Mesothelial cell of epicardium (in vitro differentiated cells): ENCODE results near the gene NEIL1. TPM values are rescaled to one million over a fixed set of nuclear protein-coding genes. Genes with fewer than 3 reads are reported as not detected.
"Not testable (repeated sequence)": the region's sequence is repeated elsewhere in the genome, so short reads cannot be mapped to it uniquely, and the experiment has no call there.

ENCODE experiments used
- DNase-seq, 2 experiments: peaks; one replicate each; pipeline ENCODE4 v3.0.0; 2021; ENCODE audit warnings: low spot score in 2 of 2; ENCODE audit not compliant: unreplicated experiment in 2 of 2
- H3K27ac Mint-ChIP-seq: 2 replicates; pipeline ENCODE4 v1.8.0; 2021; ENCODE audit warnings: mixed read lengths
- H3K27me3 Mint-ChIP-seq: 2 replicates; pipeline ENCODE4 v1.8.0; 2021; ENCODE audit warnings: low read depth, mixed read lengths
- H3K36me3 Mint-ChIP-seq: 2 replicates; pipeline ENCODE4 v1.8.0; 2021; ENCODE audit warnings: mixed read lengths
- H3K4me1 Mint-ChIP-seq: 2 replicates; pipeline ENCODE4 v1.8.0; 2021; ENCODE audit warnings: mixed read lengths
- H3K4me3 Mint-ChIP-seq: 2 replicates; pipeline ENCODE4 v1.8.0; 2021; ENCODE audit warnings: mild to moderate bottlenecking, moderate library complexity, mixed read lengths
- H3K9me3 Mint-ChIP-seq: 2 replicates; pipeline ENCODE4 v1.8.0; 2021; ENCODE audit warnings: mixed read lengths
- total RNA-seq: library from RNA; stranded (reverse); gene quantifications from 3 replicates; pipeline ENCODE4 v1.2.1, GENCODE V29; 2021
- TF ChIP-seq, protein P1 (sequence below): fragments of 200-600 bp; sonication (generic); IDR thresholded peaks from one replicate; pipeline ENCODE4 v1.5.0; 2021; ENCODE audit warnings: antibody characterized with exemption; ENCODE audit not compliant: unreplicated experiment

The NEIL1 gene
- total RNA-seq, 1 donor from 2014 or later = 67.9 TPM

DNA sequence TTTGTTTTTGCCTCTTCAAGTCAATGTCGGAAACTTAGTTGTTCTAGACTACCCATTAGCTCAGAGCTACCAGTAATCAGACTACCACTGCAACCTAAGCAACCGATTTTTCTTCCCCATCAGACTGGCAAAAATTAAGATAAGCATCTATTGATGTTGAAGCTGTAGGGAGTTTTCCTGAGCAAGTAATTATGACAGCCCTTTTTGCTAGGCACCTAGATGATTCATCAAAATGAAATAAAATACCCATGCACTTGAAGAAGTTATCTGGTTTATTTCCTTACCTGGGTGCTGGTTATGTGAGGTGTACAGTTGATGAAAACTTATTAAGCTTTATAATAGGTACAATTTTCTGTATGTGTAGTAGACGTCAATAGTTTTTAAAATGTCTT is 11.5 kb upstream of the NEIL1 start:
- Mint-ChIP-seq H3K4me1 (peaks cover 17% of the 10 kb centered on the region), H3K4me3 (peak overlapping the region; percentile 97), H3K27ac (peak overlapping the region; percentile 94), H3K27me3 (peaks cover 3% of the 10 kb centered on the region), H3K36me3 (peaks cover 4% of the 10 kb centered on the region), H3K9me3 (no peaks in the 10 kb centered on the region)
- TF ChIP-seq, protein P1, sequence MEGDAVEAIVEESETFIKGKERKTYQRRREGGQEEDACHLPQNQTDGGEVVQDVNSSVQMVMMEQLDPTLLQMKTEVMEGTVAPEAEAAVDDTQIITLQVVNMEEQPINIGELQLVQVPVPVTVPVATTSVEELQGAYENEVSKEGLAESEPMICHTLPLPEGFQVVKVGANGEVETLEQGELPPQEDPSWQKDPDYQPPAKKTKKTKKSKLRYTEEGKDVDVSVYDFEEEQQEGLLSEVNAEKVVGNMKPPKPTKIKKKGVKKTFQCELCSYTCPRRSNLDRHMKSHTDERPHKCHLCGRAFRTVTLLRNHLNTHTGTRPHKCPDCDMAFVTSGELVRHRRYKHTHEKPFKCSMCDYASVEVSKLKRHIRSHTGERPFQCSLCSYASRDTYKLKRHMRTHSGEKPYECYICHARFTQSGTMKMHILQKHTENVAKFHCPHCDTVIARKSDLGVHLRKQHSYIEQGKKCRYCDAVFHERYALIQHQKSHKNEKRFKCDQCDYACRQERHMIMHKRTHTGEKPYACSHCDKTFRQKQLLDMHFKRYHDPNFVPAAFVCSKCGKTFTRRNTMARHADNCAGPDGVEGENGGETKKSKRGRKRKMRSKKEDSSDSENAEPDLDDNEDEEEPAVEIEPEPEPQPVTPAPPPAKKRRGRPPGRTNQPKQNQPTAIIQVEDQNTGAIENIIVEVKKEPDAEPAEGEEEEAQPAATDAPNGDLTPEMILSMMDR = no peak
- DNase-seq = no peak

DNA sequence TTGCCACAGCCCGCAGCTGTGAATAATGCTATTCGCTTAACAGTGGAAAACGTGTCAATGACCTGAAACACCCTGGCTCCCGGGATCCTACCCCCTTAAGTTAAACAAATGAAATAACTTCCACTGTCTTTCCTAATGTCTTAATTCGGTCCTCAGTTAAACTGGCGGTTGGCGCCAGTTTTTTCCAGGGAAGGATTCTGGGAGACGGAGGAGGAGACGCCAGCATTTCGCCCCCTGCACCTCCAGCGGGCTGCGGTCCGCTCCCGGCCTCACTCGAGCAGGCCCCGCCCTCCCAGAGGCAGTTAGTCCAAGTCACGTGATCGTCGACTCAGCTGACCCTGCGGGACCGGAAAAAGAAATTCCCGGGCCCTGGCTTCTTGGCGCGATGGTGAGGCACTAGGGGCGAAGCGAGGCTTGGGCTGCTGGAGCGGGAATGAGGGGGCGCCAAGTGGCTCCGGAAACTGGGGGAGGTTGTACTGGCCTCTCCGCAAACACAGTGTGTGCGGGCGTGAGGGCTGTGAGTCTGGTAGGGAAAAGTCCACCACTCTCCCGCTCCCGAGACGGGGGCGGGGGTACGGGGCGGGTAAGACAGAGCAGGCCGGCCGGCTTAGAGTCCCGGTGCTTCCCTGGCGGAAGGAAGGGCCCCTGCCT is 11.0 kb upstream of the NEIL1 start, which contains the start of gene COMMD4:
TSS of gene COMMD4 (plus strand) at position 359 of the 651 bp plus-strand sequence. CDS start at position 386, 27 bp downstream.
- TF ChIP-seq, protein P1 = no peak
- H3K4me1 Mint-ChIP-seq = peaks cover 17% of the 10 kb centered on the region
- peak; percentile 89 to 94 for DNase-seq
- peak within 1 kb of the TSS; percentile 94 for H3K27ac Mint-ChIP-seq
- H3K36me3 Mint-ChIP-seq = peaks cover 4% of the 10 kb centered on the region
- peak within 1 kb of the TSS; percentile 97 for H3K4me3 Mint-ChIP-seq
- no peaks in the 10 kb centered on the region for H3K9me3 Mint-ChIP-seq
- peaks cover 3% of the 10 kb centered on the region for H3K27me3 Mint-ChIP-seq

DNA sequence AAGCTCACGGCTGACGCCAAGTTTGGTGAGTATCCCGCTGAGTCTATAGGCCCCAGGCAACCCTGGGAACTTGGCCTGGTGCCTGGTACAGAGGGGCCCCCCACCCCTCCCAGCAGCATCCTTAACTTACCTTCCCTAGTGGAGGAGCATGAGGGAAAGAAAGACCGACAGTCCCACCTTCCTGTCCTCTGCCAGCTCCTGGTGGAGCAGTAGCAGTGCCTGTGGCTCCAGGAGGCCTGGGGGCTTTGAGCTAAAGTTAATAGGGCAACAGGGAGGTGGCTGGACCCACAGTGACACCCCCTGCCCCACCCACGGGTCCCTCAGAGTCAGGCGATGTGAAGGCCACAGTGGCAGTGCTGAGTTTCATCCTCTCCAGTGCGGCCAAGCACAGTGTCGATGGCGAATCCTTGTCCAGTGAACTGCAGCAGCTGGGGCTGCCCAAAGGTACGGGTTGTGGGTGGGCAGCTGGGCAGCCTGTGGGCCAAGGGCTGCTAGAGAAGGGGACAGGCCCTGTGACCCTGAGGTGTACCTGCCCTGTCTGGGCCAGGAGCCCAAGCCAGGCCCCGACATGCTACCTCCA is 8.1 kb upstream of the NEIL1 start:
- TF ChIP-seq, protein P1 = no peak
- Mint-ChIP-seq H3K27ac (no peak overlapping the region), H3K36me3 (peaks cover 8% of the 10 kb centered on the region), H3K4me3 (no peak overlapping the region), H3K4me1 (peaks cover 17% of the 10 kb centered on the region), H3K27me3 (no peaks in the 10 kb centered on the region), H3K9me3 (no peaks in the 10 kb centered on the region)
- DNase-seq = no peak

DNA sequence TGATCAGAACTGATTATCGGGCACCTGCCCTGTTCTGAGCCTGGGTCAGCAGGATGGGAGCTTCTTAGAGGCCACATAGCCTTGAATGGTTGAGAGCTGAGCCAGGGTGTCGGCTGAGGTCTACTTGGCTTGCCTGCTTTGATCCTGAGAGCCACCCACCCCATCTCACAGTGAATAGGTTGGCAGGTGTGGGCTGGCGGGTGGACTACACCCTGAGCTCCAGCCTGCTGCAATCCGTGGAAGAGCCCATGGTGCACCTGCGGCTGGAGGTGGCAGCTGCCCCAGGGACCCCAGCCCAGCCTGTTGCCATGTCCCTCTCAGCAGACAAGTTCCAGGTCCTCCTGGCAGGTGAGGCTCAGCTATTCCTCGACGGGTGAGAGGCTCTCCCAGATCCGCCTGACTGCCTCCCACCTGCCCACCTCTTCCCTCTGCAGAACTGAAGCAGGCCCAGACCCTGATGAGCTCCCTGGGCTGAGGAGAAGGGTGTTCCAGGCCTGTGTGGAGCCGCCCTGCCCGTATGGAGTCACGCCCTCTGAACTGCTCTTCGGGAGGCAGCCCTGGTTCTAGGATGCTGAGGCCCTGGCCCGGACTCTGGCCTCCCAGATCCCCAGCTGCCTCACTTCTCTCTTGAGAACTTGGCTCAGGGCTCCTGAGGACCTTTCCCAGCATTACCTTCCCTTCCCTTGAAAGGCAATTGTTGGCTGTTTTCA is 7.2 kb upstream of the NEIL1 start:
- no peaks in the 10 kb centered on the region for H3K9me3 Mint-ChIP-seq
- peaks cover 8% of the 10 kb centered on the region for H3K36me3 Mint-ChIP-seq
- H3K27ac Mint-ChIP-seq = no peak overlapping the region
- H3K4me3 Mint-ChIP-seq = no peak overlapping the region
- peaks cover 17% of the 10 kb centered on the region for H3K4me1 Mint-ChIP-seq
- TF ChIP-seq, protein P1 = no peak
- no peaks in the 10 kb centered on the region for H3K27me3 Mint-ChIP-seq
- DNase-seq = no peak

DNA sequence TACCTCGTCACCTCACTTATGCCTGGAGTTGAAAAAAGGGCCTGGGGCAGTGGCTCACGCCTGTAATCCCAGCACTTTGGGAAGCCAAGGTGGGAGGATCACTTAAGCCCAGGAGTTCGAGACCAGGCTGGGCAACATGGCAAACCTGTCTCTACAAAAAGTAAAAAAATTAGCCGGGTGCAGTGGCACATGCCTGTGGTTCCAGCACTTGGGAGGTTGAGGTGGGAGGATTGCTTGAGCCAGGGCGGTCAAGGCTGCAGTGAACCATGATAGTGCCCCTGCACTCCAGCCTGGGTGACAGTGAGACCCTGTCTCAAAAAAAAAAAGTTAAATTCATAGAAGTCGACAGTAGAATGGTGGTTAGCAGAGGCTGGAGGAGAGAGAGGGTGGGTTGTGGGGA is 4.6 kb upstream of the NEIL1 start:
- TF ChIP-seq, protein P1 = no peak
- H3K27me3 Mint-ChIP-seq = peaks cover 7% of the 10 kb centered on the region
- peaks cover 8% of the 10 kb centered on the region for H3K36me3 Mint-ChIP-seq
- no peak overlapping the region for H3K4me3 Mint-ChIP-seq
- H3K9me3 Mint-ChIP-seq = no peaks in the 10 kb centered on the region
- no peak overlapping the region for H3K27ac Mint-ChIP-seq
- DNase-seq = no peak
- H3K4me1 Mint-ChIP-seq = peaks cover 4% of the 10 kb centered on the region

DNA sequence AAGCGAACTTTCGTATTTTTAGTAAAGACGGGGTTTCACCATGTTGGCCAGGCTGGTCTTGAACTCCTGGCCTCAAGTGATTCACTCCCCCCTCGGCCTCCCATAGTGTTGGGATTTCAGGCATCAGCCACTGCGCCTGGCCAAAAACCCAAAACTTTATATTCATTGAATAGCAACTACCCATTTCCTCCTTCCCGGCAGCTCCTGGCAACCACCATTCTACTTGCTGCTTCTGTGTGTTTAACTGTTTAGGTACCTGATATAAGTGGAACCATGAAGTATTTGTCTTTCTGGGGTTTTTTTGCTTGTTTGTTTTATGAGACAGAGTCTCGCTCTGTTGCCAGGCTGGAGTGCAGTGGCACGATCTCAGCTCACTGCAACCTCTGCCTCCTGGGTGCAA is 2.9 kb upstream of the NEIL1 start:
- H3K4me3 Mint-ChIP-seq, DNase-seq, H3K4me1 Mint-ChIP-seq, H3K36me3 Mint-ChIP-seq, H3K9me3 Mint-ChIP-seq, H3K27ac Mint-ChIP-seq: not testable (repeated sequence)
- H3K27me3 Mint-ChIP-seq = peaks cover 14% of the 10 kb centered on the region
